ENCODE results near the gene MBTPS1.

MBTPS1 gene

DNA sequence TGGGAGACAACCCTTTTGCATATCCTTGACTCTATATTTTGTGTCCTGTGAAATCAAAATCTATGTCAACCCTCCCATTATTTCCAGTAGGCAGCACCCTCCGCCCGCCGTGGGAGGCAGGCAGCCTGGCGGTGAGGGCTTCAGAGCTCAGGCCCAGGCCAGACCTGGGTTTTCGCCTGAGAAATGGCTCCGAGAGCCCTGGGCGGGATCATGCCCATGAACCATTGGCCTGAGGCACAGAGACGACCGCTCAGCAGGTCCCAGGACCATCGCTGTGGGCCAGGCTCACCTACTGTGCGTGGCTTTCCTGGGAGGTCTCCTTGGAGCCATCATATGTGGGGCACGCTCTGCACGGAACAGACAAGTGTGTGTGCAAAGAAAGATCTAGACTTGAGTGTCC is 67.9 kb downstream of the MBTPS1 start:
- no peak for DNase-seq

DNA sequence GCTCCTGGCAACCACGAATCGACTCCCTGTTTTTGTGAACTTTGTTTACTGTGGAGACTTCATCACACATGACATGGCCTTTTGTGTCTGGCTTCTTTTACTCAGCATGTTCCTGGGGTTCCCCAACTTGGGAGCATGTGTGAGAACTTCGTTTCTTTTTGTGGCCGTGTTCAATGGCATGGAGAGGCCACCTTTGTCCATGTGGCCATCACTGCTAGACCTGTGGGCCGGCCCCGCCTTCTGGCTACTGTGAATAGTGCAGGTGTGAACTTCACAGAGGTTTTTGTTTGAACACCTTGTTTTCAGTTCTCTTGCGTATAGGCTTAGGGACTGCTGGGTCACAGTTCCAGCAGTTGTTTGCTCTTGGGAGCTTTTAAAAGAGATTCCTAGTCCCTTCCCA is 68.5 kb downstream of the MBTPS1 start:
- DNase-seq = no peak

DNA sequence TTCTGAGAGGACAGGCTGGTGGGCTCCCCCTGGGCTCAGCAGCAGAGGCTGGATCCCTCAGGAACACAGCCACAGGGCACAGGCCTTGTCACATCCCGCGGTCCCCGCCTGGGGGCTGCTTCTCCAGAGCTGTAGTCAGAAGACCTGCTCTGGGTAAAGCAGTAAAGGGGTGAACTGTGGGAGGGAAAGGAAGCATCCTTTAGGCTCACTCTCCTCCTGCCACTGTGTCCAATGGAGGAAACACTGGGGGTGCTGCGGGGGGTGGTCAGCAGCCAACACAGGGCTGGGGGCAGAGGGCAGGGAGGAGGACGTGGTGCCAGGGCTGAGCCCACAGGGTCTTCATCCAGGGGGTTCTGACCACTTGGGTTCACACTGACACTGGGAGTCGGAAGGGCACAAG is 69.1 kb downstream of the MBTPS1 start:
- no peak for DNase-seq

DNA sequence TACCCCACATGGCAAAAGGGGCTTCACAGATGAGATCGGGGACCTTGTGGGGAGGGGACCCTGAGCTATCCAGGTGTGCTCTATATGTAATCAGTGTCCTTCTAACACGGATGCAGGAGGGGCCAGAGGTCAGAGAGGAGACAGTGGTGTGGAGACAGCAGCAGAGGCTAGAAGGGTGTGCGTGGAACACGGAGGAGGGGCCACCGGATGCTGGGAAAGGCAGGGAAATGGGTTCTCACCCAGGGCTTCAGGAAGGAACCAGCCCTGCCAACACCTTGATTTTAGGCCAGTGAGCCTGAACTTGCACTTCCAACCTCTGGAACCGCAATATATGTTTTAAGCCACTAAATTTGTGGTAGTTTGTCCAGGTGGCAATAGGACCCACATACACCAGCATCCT is 69.5 kb downstream of the MBTPS1 start:
- no peak for DNase-seq

DNA sequence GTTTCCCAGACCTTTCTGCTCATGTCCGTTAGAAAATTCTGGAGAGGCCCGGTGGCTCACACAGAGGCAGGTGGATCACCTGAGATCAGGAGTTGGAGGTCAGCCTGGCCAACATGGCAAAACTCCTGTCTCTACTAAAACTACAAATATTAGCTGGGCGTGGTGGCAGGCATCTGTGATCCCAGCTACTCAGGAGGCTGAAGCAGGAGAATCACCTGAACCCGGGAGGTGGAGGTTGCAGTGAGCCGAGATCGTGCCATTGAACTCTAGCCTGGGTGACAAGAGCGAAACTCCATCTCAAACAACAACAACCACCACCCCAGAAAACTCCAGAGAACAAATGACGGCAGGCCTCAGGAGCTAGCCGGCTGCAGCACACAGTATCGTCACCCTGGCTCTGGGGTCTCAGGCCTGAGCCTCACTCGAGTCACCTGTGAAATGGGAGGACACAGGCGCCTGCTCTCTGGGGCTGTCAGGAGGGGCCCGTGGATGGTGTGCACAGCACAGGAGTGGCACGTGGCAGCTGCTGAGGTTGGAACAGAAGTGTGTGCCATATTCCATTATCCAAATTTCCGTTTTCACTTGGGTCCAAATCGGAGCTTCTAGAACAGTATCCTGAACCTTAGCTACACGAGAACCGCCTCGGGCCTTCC is 70.8 kb downstream of the MBTPS1 start:
- DNase-seq = no peak

DNA sequence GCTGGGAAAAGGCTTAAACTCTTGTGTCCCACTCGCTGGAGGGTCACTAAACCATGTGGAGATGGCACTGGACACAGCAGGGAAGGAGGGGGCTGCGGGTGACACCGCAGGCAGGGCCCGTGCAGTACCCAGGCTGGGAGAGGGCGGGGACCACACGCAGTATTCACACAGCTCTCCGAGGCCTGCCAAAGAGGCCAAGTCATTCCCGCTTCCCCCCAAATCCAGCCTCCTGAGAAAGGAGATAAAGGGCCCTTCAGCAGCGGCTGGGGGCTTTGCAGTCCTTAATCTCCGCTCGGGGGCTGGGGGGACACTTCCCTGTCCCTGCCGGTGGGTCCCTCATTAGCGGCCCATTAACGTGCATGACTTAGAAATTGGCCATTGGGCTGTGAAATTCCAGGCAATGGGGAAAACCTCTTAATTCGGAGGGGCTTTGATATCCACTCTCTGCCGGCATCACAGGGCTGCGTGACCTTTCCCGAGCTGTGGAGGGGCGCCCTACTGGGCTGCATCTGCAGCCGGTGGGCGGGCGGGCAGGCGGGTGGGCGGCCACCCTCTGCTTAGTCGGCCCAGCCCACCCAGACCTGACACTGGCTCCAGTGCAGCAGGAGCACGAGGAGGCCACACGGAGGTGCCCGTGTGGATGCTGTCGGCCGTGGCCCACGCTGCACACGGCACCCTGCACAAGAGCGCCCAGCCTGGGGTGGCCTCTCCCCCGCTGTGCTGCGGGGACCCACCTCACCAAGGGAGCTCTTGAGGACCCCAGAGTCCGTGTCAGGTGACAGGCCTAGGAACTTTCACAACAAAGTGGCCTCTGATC is 71.5 kb downstream of the MBTPS1 start:
- no peak for DNase-seq

DNA sequence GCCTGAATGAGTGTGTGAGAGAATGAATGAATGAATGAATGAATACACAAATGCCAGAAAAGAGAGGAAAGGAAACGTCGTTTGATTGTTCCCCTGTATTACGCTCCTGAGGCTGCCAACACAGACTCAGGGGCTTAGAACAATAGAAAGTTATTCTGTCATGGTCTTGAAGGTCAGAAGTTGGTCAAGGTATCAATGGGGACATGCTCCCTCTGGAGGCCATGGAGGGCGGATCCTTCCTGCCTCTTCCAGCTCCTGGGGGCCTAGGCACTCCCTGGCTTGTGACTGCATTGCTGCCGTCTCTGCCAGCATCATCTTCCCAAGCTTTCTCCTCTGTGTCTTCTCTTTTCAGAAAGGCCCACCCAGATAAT is 72.6 kb downstream of the MBTPS1 start:
- no peak for DNase-seq

DNA sequence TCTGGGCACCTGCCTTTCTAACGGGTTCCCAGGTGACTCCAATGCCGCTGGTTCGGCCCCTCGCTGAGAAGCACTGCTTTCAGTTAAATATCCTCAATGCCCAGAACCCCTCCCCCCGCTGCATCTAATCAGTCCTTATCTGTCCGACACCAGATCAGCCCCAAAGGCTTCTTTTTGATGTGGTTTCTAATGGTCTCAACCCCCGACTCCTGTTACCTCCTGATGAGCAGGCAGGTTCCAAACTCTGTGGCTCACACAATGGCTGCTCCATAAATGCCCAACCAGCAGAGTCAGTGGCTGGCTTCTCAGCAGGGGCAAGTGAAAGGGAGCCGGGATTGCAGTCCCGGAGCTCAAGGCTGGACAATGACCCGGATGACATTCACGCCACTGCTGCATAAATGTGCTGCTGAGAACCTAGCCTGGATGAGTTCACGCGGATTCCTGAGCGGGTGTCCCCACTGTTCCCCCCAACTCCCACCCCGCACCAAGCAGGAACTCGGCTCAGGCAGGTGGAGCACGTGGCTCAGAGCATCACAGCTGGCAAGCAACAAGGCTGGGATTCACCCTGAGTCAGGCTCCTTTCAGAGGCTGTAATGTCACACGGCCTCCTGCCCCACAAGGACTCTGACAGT is 73.1 kb downstream of the MBTPS1 start:
- no peak for DNase-seq

DNA sequence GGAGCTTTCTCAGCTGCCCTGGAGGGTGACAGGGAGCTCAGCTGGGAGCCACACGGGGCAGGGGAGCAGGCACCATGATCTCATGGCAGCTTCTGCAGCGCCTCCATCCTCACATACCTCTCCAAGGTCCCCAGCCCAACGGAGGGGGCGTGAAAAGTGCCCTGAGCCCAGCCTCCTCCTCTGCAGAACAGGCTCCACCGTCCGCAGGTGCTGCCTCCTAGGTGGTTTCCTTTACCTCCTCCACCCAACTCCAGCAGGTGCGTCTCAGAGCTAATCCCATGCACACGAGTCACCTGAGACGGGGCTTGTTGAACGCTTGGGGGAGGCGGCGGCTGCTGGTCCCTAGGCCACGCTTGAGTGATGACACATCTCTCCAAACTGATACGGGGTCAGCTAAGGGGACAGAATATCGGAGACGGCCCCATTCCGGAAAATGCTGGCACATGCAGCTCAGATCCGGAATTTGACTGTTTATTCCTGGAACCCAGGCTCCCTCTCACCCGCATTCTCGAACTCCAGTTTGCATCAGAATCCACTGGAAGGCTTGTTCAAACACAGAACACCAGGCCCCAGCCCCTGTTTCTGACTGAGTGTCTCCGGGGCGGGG is 73.8 kb downstream of the MBTPS1 start:
- DNase-seq = no peak

DNA sequence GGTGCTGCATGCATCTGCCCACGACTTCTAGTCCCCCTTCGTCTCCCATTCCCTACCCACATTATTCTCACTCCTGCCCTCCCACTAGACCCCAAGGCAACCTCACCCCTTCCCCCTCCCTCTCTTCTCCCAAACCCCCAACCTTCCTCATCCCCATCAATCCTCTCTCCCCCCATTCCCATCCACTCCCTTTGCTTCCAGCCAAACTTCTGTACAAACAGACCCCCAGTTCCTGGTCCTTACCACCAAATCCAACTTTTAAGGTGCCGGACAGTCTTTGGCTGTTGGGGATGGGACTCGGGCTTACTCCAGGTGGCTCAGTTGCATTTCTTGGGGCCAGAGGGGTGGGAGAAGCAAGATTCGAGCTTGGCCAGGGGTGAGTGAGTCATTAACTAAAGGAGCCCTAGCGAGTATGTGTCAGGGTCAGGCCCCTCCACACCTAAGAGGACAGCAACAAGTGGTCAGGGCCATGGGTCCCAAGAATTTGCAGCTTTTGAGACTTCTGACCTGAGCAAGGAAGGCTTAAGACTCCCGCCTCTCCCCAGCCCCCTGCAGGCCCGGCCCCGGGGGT is 74.3 kb downstream of the MBTPS1 start, which contains the start of gene SLC38A8:
Gene SLC38A8, minus strand, starts transcription at position 488 of the 571 bp plus-strand sequence. CDS start 638 bp downstream, outside the sequence.
- no peak for DNase-seq

DNA sequence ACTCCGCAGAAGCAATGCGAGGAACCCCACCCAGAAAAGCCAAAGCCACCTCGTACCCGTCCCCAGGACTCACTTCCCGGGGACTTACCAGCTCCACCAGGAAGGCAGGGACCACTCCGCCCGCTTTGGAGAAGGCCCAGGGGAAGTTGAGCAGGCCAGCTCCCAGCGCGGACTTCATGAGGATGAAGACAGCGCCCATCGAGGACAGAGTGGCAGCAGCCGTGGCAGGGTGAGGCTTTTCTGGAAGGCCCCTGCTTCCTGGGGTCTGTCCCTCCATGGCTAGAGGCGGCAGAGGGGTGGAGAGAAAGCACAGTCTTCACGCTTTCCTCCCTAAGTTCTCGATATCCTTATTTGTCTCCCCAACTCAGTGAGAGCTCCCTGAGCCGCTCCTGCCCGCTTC is 74.9 kb downstream of the MBTPS1 start:
- DNase-seq = no peak

DNA sequence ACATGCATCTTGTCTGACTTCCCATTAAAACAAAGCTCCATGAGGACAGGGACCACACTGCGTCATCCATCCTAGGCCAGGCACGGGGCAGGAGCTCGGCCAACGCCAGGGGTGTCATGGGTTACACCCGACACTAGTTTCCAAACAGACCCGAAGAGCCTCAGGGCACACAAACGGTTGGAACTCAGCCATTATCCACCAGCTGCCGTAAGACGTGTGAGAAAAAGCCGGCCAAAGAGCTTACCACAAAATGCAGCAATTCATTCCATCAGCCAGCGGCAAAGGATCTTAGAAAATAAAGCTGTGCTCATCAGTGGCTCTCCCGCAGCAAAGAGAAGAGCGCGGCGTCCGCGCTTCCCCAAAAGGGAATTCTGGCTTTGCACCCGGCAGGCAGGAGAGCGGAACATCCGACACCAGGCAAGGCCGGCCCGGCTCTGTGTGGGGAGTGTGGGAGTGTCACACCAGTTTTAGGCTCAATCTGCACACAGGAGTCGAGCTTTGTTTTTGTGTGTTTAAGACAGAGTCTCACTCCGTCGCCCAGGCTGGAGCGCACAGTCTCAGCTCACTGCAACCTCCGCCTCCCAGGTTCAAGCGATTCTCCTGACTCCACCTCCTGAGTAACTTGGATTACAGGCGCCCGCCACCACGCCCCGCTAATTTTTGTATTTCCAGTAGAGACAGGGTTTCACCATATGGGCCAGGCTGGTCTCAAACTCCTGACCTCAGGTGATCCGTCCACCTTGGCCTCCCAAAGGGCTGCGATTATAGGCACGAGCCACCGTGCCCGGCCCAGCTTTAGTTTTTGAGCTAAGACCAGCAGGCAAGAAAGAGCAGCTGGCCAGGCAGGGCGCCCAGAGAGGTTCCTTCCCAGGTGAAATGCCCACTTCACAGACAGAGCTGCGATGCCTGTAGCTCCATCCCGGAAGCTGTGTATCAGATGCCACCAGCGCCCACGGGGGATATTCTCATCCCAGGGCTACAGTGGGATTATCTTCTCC is 75.6 kb downstream of the MBTPS1 start:
- no peak for DNase-seq

DNA sequence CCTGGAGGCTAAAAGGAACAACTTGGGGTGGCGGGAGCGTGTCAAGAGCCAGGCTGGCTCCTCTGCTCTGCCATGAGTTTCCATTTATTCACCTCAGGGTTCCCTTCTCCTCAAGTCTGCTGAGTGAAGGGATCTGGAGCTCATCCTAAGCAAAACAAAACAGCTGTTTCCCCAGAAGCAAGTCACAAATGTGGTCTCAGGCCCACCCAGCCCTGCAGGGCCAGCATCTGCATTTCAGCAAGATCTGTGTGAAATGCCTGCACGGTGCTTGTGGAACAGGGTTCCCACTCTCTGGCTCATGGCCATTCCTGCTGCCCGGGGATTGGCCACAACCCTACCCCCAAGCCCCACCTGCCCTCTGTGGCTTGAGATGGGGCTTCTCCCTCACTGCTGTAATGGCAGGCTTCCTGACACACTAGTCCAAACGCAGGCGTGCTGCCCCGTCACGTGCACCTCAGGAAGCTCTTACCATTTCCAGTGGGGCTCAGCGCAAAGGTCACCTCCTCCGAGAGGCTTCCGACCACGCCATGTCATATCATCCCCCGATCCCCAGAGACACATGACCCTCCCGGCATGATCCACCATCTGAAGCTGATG is 76.4 kb downstream of the MBTPS1 start:
- DNase-seq = no peak

DNA sequence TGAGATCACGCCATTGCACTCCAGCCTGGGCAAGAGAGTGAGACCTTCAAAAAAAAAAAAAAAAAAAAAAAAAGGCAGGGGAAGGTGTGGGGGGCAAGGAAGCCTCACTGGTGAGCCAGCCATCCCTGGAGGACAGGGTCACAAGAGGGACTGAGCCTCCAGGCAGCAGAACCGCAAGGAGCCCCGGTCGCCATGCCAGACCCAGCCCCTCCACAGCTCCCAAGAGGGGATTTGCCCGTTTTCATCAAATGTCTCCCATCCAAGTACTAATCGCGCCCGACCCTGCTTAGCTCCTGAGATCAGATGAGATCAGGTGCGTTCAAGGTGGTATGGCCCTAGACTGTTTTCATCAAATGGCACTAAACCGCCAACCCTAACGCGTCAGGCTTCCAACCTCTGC is 77.0 kb downstream of the MBTPS1 start:
- no peak for DNase-seq

DNA sequence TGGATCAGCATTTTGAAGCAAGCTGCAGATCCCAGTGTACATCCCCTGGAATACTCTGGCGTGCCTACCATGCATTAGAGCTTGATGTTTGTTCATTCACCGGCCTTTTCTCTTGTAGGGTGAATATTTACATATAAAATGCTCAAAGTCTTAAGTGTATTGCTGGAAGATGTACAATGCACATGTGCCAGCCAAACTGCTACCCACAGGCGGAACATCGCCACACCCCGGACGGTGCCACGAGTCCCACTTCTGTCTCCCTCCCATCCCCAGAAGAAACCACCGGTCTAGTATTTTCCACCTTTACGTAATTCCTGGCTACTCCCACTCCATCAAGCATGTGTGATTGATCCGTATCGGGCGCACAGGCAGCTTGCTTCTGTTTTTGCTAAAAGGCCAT is 78.3 kb downstream of the MBTPS1 start:
- DNase-seq = no peak

DNA sequence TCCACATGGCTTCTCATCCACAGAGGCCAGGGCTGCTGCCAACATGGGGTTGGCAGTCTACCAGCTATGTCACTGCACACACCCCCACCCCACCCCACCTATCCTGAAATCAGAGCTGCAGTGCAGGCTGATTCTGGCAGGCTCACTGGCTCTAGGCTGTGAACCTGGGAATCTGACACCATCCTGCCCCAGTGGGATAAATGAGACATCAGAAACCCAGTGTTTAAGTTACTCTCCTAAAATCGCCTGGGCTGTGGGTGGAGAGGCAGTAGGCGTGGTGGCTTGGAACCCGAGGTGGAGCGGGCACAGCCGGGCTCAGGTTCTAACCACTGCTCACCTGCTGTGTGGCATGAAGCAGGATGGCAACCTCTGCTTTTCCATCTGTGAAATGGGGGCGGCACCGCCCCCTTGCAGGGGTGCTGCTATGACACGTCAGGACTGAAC is 79.7 kb downstream of the MBTPS1 start:
- no peak for DNase-seq

DNA sequence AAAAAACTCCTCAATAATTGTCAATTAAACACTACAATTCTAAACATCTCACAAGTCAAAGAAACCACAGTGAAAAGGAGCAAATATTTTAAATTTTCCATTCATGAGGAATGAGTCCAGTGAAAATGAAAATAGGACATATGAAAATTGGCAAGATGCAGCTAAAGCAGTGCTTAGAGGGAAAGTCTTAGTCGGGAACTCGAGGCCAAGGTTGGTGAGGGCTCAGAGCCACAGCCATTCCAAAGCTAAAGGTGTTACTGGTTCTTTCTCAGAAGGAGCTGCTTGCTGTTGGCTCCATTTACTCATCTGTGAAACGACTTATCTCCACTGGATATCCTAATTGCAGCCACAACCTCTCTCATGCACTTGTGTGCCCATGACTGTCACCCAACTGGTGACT is 80.6 kb downstream of the MBTPS1 start:
- DNase-seq = no peak

DNA sequence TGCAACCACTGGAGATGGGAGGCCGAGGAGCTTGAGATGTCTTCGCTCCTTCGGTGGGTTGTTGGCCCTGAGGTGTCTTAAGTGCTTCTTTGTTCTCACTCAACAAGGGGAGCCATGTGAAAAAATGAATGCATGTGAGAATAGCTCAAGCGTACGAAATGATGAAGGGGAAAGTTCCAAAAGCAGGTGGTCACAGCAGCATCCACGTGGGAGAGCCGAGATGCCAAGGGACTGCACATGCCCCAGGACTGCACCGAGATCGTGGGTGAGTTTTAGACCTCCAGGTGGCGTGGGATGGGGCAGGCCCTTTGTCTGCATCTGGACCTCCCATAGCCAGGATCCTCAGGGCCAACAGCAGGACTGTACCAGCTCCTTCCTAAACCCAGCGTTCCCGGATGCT is 82.2 kb downstream of the MBTPS1 start:
- DNase-seq = no peak

DNA sequence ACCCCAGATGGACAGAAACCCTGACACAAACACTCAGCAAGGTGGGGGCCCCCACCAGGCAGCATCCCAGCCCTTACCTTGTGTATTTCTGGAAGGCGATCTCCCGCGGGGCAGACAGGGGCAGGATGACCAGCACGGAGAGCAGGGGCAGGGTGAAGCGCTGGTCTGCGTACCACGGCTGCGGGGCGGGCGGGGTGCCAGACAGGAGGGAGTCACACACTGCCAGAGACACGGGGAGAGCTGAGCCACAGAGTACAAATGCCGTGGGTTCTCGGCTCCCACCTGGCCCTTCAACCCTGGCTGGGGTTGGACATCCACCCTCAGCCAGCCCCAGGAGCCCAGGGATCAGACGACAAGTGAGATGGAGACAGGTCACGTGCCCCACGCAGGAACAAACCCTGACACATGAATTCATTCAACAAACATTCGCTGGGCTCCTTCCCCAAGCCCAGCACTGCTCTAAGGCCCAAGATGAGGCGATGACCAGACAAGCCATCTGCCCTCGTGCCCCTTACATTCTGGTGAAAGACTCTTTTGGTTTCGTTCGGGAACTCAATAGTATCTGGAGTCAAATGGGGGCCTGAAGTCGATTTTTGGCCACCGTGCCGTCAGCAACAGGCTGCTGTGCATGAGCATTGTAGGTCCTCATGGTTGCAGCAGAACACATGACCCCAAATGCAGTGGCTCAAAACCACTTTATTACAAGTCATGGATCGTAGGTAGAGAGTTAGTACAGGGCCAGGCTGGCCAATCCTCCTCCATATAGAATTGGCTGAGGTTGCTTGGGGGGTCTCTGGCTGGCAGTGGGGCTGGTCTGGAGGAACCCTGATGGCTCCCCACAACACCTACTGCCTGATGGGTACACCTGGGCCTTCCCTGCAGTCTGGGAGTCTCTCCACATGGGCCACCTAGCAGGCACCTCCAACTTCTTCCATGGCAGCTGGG is 83.2 kb downstream of the MBTPS1 start:
- no peak for DNase-seq

DNA sequence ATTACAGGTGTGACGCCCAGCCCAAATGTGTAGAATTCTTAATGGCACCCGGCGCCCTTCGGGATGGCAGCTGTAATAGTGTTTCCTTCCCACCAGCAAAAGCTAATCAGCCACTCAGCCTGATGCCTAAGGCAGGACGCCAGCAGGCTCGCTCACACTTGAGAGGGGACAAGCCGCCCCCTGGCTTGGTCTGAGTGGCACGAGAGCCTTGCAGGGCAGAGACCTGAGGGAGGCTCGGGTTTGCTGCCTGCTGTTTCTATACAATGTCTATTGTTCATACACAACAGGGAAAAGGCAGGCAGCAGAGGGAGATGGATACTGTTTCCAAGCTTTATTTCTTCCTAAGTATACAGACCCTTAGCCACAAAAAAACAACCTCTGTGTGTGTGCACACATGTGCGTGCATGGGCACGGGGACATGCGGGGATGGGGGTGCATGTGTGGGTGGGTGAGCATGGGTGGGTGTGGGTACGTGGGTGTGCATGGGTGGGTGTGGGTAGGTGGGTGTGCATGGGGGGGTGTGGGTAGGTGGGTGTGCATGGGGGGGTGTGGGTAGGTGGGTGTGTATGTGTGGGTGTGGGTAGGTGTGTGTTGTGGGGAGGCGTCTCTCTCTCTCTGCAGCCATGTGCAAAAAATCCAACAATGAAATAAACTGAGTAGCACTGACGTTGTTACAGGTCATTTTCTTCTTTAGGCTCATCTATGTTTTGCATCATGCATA is 84.1 kb downstream of the MBTPS1 start:
- no peak for DNase-seq

Measured in CD4-positive, alpha-beta T cell treated with Interleukin-6 for 4 hours (primary cell).